Mesendoderm (in vitro differentiated cells): ENCODE data around the gene PAQR8. TPM values are rescaled to one million over a fixed set of nuclear protein-coding genes. Genes with fewer than 3 reads are reported as not detected.

Experiments used
- DNase-seq: peaks from one replicate; pipeline ENCODE4 v3.0.0; 2013
- H2AK5ac ChIP-seq: 2 replicates; pipeline ENCODE4 v1.6.1; 2013; ENCODE audit warnings: low read length, inconsistent platforms
- H2BK120ac ChIP-seq: 2 replicates; pipeline ENCODE4 v1.6.1; 2013; ENCODE audit warnings: low read depth, mild to moderate bottlenecking, low read length, moderate library complexity, mixed read lengths
- H2BK15ac ChIP-seq: replicated peaks from 2 replicates; pipeline ENCODE4 v1.6.1; 2013; ENCODE audit warnings: low read depth, mild to moderate bottlenecking, moderate library complexity
- H2BK5ac ChIP-seq: 2 replicates; pipeline ENCODE4 v1.6.1; 2013; ENCODE audit warnings: low read length, inconsistent platforms
- H3K18ac ChIP-seq: 2 replicates; pipeline ENCODE4 v1.6.1; 2013; ENCODE audit warnings: mild to moderate bottlenecking, low read length, mixed read lengths
- H3K23ac ChIP-seq: one replicate; pipeline ENCODE4 v1.6.1; 2013; ENCODE audit warnings: low read length
- H3K27ac ChIP-seq: 2 replicates; pipeline ENCODE4 v1.5.1; 2013; ENCODE audit warnings: low read depth, mild to moderate bottlenecking, inconsistent platforms, low read length, moderate library complexity
- H3K27me3 ChIP-seq: 2 replicates; pipeline ENCODE4 v1.6.1; 2013; ENCODE audit warnings: low read length, control low read depth, mild to moderate bottlenecking, inconsistent platforms; ENCODE audit not compliant: insufficient read depth, poor library complexity
- H3K36me3 ChIP-seq: 2 replicates; pipeline ENCODE4 v1.6.1; 2013; ENCODE audit warnings: low read length, inconsistent platforms; ENCODE audit not compliant: control insufficient read depth, insufficient read depth
- H3K4ac ChIP-seq: one replicate; pipeline ENCODE4 v1.6.1; 2013; ENCODE audit warnings: low read depth, mild to moderate bottlenecking, low read length, moderate library complexity
- H3K4me1 ChIP-seq: 2 replicates; pipeline ENCODE4 v1.6.1; 2013; ENCODE audit warnings: low read depth, low read length, inconsistent platforms; ENCODE audit not compliant: control insufficient read depth
- H3K4me2 ChIP-seq: 2 replicates; pipeline ENCODE4 v1.6.1; 2013; ENCODE audit warnings: low read length
- H3K4me3 ChIP-seq: 2 replicates; pipeline ENCODE4 v1.5.1; 2013; ENCODE audit warnings: mild to moderate bottlenecking, low read length
- H3K56ac ChIP-seq: one replicate; pipeline ENCODE4 v1.6.1; 2013; ENCODE audit warnings: low read length
- H3K79me1 ChIP-seq: 2 replicates; pipeline ENCODE4 v1.6.1; 2013; ENCODE audit warnings: low read length, inconsistent platforms
- H3K79me2 ChIP-seq: 2 replicates; pipeline ENCODE4 v1.6.1; 2013; ENCODE audit warnings: mild to moderate bottlenecking, low read length; ENCODE audit not compliant: control insufficient read depth, insufficient read depth
- H3K9ac ChIP-seq: 2 replicates; pipeline ENCODE4 v1.6.1; 2013; ENCODE audit warnings: low read length, inconsistent platforms
- H4K5ac ChIP-seq: one replicate; pipeline ENCODE4 v1.6.1; 2013; ENCODE audit warnings: low read length
- H4K8ac ChIP-seq: one replicate; pipeline ENCODE4 v1.6.1; 2013; ENCODE audit warnings: low read depth, mild to moderate bottlenecking, control low read depth, low read length, moderate library complexity
- WGBS: extraction: QIAGEN DNeasy Blood & Tissue Kit; methylation state at CpG from one replicate; pipeline ENCODE4 v1.1.7; 2013; ENCODE audit warnings: low lambda C conversion rate, missing lambda C conversion rate; ENCODE audit not compliant: insufficient coverage; ENCODE audit errors: extremely low coverage; 5-methylcytosine and 5-hydroxymethylcytosine counted together
- polyA plus RNA-seq, 2 experiments: library from polyadenylated mRNA; stranded (reverse); fragments of 200-250 nt; gene quantifications; one replicate each; pipeline ENCODE4 v1.2.3, GENCODE V29; 2013

The PAQR8 gene
- polyA plus RNA-seq (2013, experiment 1 of 2) = 2.7 TPM
- polyA plus RNA-seq (2013, experiment 2 of 2) = 2.6 TPM

DNA sequence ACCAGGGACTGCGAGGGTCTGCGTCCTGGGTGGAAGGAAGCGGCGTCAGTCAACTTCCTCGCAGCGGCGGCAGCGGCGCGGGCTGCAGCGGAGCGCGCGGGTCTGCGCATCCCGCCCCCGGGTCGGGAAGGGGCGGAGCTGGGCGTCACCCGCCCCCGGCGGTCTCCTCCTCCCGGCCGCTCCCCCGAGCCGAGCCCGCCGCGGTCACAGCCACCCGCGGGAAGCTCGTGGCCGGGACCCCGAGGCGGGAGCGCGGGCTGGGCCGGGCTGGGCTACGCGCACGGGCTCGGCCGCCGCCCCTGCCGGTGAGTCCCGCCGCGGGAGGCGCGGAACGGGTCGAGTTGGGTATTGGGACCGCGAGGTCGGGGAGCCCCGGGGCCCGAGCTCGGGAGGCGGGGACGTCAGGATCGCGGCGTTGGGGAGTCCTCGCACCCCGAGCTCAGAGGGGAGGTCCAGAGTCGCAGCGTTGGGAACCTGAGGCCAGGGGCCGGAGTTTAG, at the start of gene PAQR8:
Gene PAQR8, plus strand, starts transcription at position 207 of the 498 bp plus-strand sequence. CDS start 41,063 bp downstream, outside the sequence.
- Histone ChIP-seq H3K56ac (peak within 1 kb of the TSS; percentile 89), H2AK5ac (no peak within 1 kb of the TSS), H2BK120ac (no peak within 1 kb of the TSS), H3K27me3 (no peaks in the 10 kb centered on the region), H3K4me1 (no peaks in the 10 kb centered on the region), H4K5ac (no peak within 1 kb of the TSS), H3K79me1 (peaks cover 2% of the 10 kb centered on the region), H4K8ac (no peak within 1 kb of the TSS), H3K9ac (peak within 1 kb of the TSS; percentile 82), H2BK5ac (no peak within 1 kb of the TSS), H3K4me3 (peak within 1 kb of the TSS; percentile 57), H3K18ac (peak within 1 kb of the TSS; percentile 52), H2BK15ac (no peak within 1 kb of the TSS), H3K4ac (no peak within 1 kb of the TSS), H3K4me2 (peak within 1 kb of the TSS; percentile 77), H3K36me3 (no peaks in the 10 kb centered on the region), H3K27ac (no peak within 1 kb of the TSS), H3K79me2 (no peaks in the 10 kb centered on the region), H3K23ac (peak within 1 kb of the TSS; percentile 59)
- WGBS = no CpG with 5 or more reads among the region's 69 CpGs
- peak; percentile 37 for DNase-seq

DNA sequence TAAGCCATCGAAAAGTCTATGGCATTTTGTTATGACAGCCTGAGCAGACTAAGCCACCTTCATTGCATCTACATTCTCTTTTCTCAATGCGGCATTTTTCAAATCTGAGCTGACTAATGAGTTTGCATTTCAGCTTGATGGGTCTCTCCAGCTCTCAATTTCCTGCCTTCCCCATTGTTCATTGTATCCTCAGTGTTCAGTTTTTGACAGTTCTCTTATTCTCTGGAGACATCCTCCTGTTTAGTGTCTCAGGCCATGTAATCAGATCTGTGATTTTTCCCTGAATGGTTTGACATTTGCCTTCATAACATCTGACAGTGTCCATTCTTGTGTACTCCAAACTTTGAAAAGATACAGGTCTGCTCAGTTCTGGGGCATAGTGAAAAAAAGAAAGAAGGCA, 49.5 kb upstream of the PAQR8 start:
- Histone ChIP-seq H2BK5ac (no peak overlapping the region), H2AK5ac (no peak overlapping the region), H3K4ac (no peak overlapping the region), H3K27me3 (no peaks in the 10 kb centered on the region), H3K4me1 (no peaks in the 10 kb centered on the region), H3K9ac (no peak overlapping the region), H3K79me2 (no peaks in the 10 kb centered on the region), H3K4me3 (no peak overlapping the region), H4K5ac (no peak overlapping the region), H3K79me1 (no peaks in the 10 kb centered on the region), H2BK120ac (no peak overlapping the region), H4K8ac (no peak overlapping the region), H2BK15ac (no peak overlapping the region), H3K23ac (no peak overlapping the region), H3K56ac (no peak overlapping the region), H3K4me2 (no peak overlapping the region), H3K18ac (no peak overlapping the region), H3K36me3 (no peaks in the 10 kb centered on the region), H3K27ac (no peak overlapping the region)
- WGBS = no CpG with 5 or more reads among the region's 2 CpGs
- no peak for DNase-seq

DNA sequence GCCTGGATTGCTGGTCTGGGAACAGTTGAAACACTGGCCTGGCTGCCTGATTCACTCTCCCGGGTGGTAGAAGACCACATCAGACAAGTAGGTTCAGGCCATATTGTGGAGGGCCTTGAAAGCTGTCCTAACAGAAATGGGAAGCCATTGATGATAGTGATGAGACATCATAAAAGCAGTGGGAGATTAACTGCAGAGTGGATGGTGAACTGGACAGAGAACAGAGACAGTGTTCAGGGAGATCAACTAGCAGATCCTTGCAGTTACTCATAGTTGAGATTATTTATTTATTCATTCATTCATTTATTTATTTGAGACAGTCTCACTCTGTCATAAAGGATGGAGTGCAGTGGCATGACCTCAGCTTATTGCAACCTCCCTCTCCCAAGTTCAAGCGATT, 47.2 kb upstream of the PAQR8 start:
- Histone ChIP-seq H2AK5ac (no peak overlapping the region), H4K5ac (no peak overlapping the region), H3K56ac (no peak overlapping the region), H3K27me3 (no peaks in the 10 kb centered on the region), H3K4me1 (no peaks in the 10 kb centered on the region), H3K36me3 (no peaks in the 10 kb centered on the region), H4K8ac (no peak overlapping the region), H3K9ac (no peak overlapping the region), H3K23ac (no peak overlapping the region), H3K79me2 (no peaks in the 10 kb centered on the region), H3K18ac (no peak overlapping the region), H3K27ac (no peak overlapping the region), H2BK120ac (no peak overlapping the region), H3K79me1 (no peaks in the 10 kb centered on the region), H2BK5ac (no peak overlapping the region), H3K4ac (no peak overlapping the region), H3K4me3 (no peak overlapping the region), H2BK15ac (no peak overlapping the region), H3K4me2 (no peak overlapping the region)
- no CpG with 5 or more reads among the region's 2 CpGs for WGBS
- DNase-seq = no peak

GRCh38 chr6:52317211-52317610, 44.7 kb upstream of the PAQR8 start:
- Histone ChIP-seq H3K4ac (no peak overlapping the region), H3K9ac (no peak overlapping the region), H3K4me1 (no peaks in the 10 kb centered on the region), H3K36me3 (no peaks in the 10 kb centered on the region), H3K79me2 (no peaks in the 10 kb centered on the region), H3K79me1 (no peaks in the 10 kb centered on the region), H3K4me2 (no peak overlapping the region), H4K5ac (no peak overlapping the region), H2BK120ac (no peak overlapping the region), H3K18ac (no peak overlapping the region), H3K56ac (no peak overlapping the region), H4K8ac (no peak overlapping the region), H2AK5ac (no peak overlapping the region), H3K27me3 (no peaks in the 10 kb centered on the region), H2BK15ac (no peak overlapping the region), H3K23ac (no peak overlapping the region), H2BK5ac (no peak overlapping the region), H3K4me3 (no peak overlapping the region), H3K27ac (no peak overlapping the region)
- no CpG with 5 or more reads among the region's 1 CpG for WGBS
- no peak for DNase-seq

DNA sequence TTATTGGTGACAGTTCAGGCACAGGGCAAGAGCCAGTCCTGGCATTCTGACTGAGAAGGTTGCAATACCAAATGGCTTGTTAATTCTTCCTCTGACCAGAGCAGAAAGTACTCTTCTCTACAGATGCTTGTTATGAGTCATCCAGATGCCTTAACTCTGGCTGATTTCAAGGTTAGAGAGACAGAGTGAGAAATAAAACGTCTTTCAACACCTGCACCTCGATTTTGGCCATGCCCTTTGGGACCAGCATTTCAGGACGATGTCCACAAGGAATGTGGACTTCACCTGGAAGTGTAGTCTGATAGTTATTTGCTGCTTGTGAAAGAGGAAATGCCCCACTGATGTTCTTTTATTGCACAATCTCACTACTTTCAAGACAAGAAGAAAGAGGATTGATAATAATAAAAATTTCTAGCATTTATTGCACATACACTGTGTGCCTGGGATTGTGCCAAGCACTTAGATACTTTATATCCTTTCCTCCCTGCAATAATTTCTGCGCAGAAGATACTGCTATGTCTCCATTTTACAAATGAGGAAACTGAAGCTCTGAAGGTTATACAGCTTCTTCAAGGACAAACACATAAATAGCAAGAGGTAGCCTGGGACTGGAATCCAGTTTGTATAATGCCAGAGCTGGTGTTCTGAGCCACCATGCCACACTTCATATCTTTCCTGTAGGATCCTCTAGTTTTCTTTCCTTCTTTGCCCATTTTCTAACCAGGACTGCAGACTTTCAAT, 43.9 kb upstream of the PAQR8 start:
- DNase-seq = peak; percentile 42
- Histone ChIP-seq H3K4me2 (no peak overlapping the region), H3K56ac (no peak overlapping the region), H2BK120ac (no peak overlapping the region), H2BK15ac (no peak overlapping the region), H3K23ac (no peak overlapping the region), H3K79me1 (no peaks in the 10 kb centered on the region), H3K4ac (no peak overlapping the region), H4K5ac (no peak overlapping the region), H3K79me2 (no peaks in the 10 kb centered on the region), H3K27me3 (no peaks in the 10 kb centered on the region), H4K8ac (no peak overlapping the region), H3K36me3 (no peaks in the 10 kb centered on the region), H2BK5ac (no peak overlapping the region), H3K4me1 (no peaks in the 10 kb centered on the region), H3K9ac (no peak overlapping the region), H2AK5ac (no peak overlapping the region), H3K27ac (no peak overlapping the region), H3K4me3 (no peak overlapping the region), H3K18ac (no peak overlapping the region)
- WGBS = no CpG with 5 or more reads among the region's 4 CpGs
